ENCODE data around the gene NPAS3.

Gene NPAS3

GRCh38 chr14:33332497-33332896, 393.8 kb downstream of the NPAS3 start:
- no peak for DNase-seq (ENCODE audit: low spot score)

- DNase-seq (ENCODE audit: low spot score) = no peak
These were observed 396.7 kb downstream of the NPAS3 start for GRCh38 chr14:33335366-33335765.

- DNase-seq (ENCODE audit: low spot score) = no peak
These were observed 403.8 kb downstream of the NPAS3 start for GRCh38 chr14:33342299-33342974.

- DNase-seq (ENCODE audit: low spot score) = no peak
These were observed 404.3 kb downstream of the NPAS3 start for GRCh38 chr14:33343016-33343415.

- DNase-seq (ENCODE audit: low spot score) = no peak
These were observed 409.1 kb downstream of the NPAS3 start for GRCh38 chr14:33347796-33348195.

- no peak for DNase-seq (ENCODE audit: low spot score)
These were observed 409.8 kb downstream of the NPAS3 start for GRCh38 chr14:33348510-33348909.

GRCh38 chr14:33349871-33350270, 411.2 kb downstream of the NPAS3 start:
- no peak for DNase-seq (ENCODE audit: low spot score)

GRCh38 chr14:33350366-33350990, 411.8 kb downstream of the NPAS3 start:
- no peak for DNase-seq (ENCODE audit: low spot score)

- DNase-seq (ENCODE audit: low spot score) = no peak
These were observed 414.1 kb downstream of the NPAS3 start for GRCh38 chr14:33352821-33353220.

- no peak for DNase-seq (ENCODE audit: low spot score)
These were observed 417.5 kb downstream of the NPAS3 start for GRCh38 chr14:33356181-33356580.

- DNase-seq (ENCODE audit: low spot score) = no peak
These were observed 418.7 kb downstream of the NPAS3 start for GRCh38 chr14:33357225-33358010.

GRCh38 chr14:33359288-33359881, 420.7 kb downstream of the NPAS3 start:
- DNase-seq (ENCODE audit: low spot score) = no peak

GRCh38 chr14:33362934-33363333, 424.3 kb downstream of the NPAS3 start:
- no peak for DNase-seq (ENCODE audit: low spot score)

GRCh38 chr14:33363682-33364081, 425.0 kb downstream of the NPAS3 start:
- no peak for DNase-seq (ENCODE audit: low spot score)

GRCh38 chr14:33364466-33364865, 425.8 kb downstream of the NPAS3 start:
- DNase-seq (ENCODE audit: low spot score) = no peak

GRCh38 chr14:33369041-33369440, 430.4 kb downstream of the NPAS3 start:
- DNase-seq (ENCODE audit: low spot score) = no peak

GRCh38 chr14:33369972-33370371, 431.3 kb downstream of the NPAS3 start:
- DNase-seq (ENCODE audit: low spot score) = no peak

GRCh38 chr14:33370426-33370825, 431.7 kb downstream of the NPAS3 start:
- no peak for DNase-seq (ENCODE audit: low spot score)

GRCh38 chr14:33375196-33375595, 436.5 kb downstream of the NPAS3 start:
- DNase-seq (ENCODE audit: low spot score) = no peak

- no peak for DNase-seq (ENCODE audit: low spot score)
These were observed 437.1 kb downstream of the NPAS3 start for GRCh38 chr14:33375786-33376185.

- no peak for DNase-seq (ENCODE audit: low spot score)
These were observed 437.8 kb downstream of the NPAS3 start for GRCh38 chr14:33376510-33376909.

- DNase-seq (ENCODE audit: low spot score) = no peak
These were observed 439.1 kb downstream of the NPAS3 start for GRCh38 chr14:33377596-33378390.

All from LoVo (cell line).